Measurements from ENCODE around the gene YEATS2.
"Not testable (repeated sequence)": the region's sequence is repeated elsewhere in the genome, so short reads cannot be mapped to it uniquely, and the experiment has no call there.

The YEATS2 gene

DNA sequence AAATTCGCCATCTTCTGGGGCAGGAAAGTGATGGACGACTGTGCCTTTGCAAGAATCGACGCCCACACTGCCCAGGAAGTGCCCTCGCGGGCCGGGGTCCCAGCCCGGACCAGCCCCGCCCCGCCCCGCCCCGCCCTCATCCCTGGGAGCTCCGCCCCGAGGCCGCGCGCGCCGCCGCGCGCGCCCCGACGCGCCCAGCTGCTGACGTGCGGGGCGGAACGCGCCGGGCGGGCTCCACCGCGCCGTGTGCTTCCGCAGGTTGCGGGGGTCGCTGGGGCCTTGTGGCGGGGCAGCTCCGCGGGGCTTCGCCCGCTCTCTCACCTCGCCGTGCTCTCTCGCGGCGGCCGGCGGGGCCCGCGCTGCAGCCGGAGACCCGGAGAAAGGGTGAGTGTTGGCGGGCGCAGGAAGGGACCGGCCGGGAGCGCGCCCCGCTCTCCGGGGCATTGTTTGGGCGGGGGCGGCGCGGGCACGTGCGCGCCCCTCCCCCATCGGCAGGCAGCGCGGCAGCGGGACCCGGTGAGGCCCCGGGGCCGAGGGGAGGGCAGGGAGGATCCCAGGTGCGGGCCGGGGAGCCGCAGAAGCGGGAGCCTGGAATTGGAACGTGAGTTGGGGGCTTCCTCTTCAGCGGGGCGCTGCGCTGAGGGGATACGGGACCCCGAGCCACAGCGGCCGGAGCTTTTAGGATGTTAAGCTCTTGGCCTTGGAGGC is at the start of gene YEATS2:
YEATS2 (plus strand) TSS at position 188 of the 708 bp plus-strand sequence. CDS start 17,366 bp downstream, outside the sequence.
- peak; percentile 50 to 72 for DNase-seq

DNA sequence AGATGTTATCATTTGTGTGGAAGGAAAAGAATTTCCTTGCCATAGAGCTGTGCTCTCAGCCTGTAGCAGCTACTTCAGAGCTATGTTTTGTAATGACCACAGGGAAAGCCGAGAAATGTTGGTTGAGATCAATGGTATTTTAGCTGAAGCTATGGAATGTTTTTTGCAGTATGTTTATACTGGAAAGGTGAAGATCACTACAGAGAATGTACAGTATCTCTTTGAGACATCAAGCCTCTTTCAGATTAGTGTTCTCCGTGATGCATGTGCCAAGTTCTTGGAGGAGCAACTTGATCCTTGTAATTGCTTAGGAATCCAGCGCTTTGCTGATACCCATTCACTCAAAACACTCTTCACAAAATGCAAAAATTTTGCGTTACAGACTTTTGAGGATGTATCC is 47.0 kb upstream of the YEATS2 start:
- DNase-seq: no peak

GRCh38 chr3:183653209-183654064 is 44.2 kb upstream of the YEATS2 start:
- peak in 1 of 2 experiments; percentile 40 for DNase-seq

DNA sequence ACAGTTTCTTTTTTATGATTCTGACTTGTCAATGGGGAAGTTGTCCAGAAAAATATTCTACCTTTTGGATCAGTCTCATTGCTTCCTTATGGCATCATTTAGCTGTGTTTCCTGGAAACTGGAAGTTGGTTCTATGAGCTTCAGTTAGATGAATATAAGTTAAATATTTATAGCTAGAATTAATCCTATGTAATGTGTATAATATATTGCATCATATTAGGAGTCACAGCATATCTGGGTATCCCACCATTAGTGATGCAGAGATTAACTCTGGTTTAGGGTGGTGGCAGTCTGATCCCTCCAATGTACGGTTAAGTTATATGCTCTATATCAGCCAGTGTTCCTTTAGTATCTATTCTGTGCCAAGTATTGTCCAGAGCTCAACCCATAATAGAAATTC is 42.9 kb upstream of the YEATS2 start:
- no peak for DNase-seq

GRCh38 chr3:183662099-183662498 is 35.5 kb upstream of the YEATS2 start:
- DNase-seq: no peak

- no peak for DNase-seq
Observed at GRCh38 chr3:183664913-183665381, 32.6 kb upstream of the YEATS2 start.

DNA sequence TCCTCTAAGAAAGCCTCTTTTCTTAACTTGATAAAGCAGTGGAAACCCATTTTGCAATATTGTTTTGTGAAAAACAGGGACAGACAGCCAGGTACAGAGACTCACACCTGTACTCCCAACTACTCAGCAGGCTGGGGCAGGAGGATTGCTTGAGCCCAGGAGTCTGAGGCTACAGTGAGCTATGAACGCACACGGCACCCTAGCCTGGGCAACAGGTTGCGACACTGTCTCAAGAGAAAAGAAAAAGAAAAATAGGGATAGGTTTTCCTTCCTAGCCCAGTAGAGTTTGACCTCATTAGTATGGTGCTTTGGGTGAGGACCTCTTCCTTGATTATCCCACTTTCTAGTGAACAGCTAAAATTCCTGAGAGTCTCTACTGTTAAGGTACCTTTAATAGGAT is 17.5 kb upstream of the YEATS2 start:
- no peak for DNase-seq

- DNase-seq: no peak
Observed at GRCh38 chr3:183687705-183688104, 9.9 kb upstream of the YEATS2 start.

GRCh38 chr3:183688874-183689273 is 8.7 kb upstream of the YEATS2 start:
- no peak for DNase-seq

GRCh38 chr3:183689621-183690020 is 8.0 kb upstream of the YEATS2 start:
- not testable (repeated sequence) for DNase-seq

DNA sequence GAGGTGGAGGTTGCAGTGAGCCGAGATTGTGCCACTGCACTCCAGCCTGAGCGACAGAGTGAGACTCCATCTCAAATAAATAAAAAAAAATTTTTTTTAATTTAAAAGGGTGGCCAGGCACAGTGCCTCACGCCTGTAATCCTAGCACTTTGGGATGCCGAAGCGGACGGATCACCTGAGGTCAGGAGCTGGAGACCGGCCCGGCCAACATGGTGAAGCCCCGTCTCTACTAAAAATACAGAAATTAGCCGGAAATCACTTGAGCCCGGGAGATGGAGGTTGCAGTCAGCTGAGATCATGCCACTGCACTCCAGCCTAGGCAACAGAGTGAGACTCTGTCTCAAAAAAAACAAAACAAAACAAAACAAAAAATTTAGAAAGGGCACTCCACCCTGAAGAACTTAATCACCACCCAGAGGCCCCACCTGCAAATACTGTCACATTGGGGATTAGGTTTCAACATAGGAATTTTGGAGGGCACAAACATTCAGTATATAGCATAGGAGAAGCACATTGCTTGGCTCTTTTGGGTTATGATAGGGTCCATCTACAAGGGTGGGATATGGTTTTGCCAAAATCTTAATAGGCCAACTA is 7.1 kb upstream of the YEATS2 start:
- DNase-seq: no peak

DNA sequence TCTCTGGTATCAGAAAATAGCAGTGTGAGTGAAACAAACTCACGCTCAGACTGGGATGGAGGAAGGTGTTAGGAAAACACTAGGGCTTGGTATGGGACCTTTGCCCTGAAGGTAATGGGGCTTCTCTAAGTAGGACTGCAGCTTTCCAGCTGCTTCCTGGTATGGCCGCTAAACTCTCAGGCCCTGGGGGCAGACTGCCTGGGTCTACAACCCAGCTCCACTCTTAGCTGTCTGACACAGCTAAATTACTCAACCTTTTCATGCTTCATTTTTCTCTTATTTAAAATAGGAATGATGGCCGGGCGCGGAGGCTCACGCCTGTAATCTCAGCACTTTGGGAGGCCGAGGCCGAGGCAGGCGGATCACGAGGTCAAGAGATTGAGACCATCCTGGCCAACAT is 5.2 kb upstream of the YEATS2 start:
- DNase-seq: no peak

DNA sequence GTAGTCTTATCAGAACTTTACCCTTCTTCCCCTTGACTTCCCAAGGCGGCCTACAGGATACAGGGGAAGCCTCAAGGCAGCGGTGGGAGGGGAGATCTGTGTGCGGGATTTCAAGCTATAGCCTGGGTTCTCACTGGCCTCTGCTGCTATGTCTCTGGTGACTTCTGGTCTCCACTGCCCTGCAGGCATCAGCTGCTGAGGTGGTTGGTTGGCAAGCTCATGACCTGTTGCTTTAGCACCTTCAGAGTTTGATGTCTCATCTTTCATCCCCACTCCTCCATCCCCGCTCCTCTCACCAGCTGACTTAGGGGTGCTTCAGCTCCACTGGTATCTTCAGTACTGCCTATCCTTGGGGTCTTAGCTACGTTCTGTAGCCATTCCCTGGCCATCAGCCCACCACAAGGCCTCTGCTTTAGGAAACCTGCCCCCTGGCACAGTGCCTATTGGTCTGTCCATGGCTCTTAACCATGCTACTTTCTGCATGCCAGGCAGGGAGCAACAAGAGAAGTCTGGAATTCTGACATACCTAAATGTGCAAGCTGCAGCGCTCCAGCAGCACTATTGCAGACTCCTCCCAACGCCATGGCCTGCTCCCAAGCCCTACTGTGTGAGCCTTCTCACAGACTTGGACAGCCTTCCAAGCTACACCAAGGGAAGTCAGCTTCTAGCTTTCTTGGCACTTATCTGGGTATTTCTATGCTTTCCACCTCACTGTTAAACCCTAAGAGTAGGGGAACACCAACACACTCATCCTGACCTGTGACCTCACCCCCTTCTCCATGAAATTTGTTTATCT is 1.8 kb upstream of the YEATS2 start:
- no peak for DNase-seq

- no peak for DNase-seq
Observed at GRCh38 chr3:183697123-183697609, 431 bp upstream of the YEATS2 start.

- no peak for DNase-seq
Observed at GRCh38 chr3:183698318-183698751, 738 bp downstream of the YEATS2 start.

- no peak for DNase-seq
Observed at GRCh38 chr3:183698756-183699155, 1.2 kb downstream of the YEATS2 start.

DNA sequence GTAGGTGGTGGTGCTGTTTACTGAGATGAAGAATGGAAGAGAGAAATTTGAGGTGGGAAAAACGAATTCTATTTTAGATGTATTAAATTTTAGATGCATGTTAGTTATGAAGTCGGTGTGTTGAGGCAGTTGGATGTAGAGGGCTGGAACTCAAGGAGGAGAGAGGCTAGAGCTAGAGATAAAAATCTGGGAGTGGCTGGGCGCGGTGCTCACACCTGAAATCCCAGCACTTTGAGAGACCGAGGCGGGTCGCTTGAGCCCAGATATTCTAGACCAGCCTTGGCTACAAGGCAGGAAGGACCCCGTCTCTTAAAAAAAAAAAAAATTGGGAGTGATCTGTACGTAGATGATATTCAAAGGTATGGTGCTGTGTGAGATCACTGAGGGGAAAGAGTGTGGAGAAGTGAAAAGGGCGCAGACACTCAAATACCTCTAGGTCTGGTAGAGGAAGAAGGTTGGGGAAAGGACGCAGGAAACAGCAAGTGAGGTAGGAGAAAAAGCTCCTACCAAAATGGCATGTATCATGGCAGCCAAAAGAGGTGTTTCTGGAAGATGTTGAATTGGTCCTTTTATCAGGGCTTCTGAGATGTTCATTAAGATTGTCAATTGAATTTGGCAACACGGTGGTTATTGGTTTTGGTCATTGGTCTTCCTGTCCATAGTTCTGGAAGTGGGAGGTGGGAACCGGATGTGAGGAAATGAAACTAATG is 1.8 kb downstream of the YEATS2 start:
- DNase-seq: no peak

DNA sequence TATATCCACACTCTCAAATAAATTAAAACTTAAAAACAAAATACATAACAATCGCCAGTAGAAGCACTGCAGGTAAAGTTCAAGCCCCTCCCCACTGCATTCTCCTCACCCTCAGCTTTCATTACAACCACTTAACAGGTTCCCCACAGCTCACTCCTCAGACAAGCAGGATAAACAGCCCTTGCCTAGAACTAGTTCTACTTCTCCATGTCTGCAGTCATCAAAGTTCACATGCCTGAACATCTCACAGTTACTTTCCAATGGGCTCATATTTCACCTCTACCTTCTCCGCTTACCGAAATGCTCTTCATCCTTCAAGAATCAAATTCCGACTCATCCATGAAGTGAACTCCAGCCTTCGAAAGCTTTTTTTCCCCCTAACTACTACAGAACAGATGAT is 4.1 kb downstream of the YEATS2 start:
- DNase-seq: no peak

- DNase-seq: not testable (repeated sequence)
Observed at GRCh38 chr3:183703892-183704291, 6.3 kb downstream of the YEATS2 start.

DNA sequence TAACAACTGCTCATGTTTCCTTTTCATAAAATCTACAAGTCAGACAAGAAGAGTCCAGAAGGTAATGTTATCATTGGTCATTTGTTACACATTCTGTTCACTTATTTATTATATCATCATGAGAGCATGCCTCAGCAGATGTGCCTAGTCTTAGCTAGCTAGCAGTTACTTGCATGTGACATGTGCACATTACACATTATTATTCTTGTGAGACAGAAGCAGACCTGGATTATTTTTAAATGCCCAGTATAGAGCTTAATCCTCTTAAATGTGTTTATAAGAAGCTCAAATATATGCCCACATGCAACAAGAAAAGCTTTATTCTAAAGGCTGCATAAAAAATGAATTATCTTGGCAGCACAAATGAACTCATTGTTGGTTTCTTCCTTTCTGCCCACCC is 12.6 kb downstream of the YEATS2 start:
- no peak for DNase-seq

DNA sequence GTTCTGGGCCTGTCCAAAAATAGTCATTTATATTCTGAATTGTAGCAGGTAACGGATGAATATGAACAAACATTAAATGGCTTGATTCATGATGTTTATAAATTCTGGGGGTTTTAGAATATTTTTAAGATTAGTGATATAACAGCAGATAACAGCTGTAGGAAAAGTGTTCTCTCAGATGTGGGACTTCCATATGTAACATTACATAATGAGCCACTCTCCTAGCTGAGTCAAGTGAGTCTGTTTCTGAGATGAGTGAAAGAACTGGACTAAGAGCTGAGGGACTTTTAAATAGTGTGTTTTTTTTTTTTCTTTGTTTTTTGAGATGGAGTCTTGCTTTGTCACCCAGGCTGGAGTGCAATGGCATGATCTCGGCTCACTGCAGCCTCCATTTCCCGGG is 13.9 kb downstream of the YEATS2 start:
- no peak for DNase-seq

DNA sequence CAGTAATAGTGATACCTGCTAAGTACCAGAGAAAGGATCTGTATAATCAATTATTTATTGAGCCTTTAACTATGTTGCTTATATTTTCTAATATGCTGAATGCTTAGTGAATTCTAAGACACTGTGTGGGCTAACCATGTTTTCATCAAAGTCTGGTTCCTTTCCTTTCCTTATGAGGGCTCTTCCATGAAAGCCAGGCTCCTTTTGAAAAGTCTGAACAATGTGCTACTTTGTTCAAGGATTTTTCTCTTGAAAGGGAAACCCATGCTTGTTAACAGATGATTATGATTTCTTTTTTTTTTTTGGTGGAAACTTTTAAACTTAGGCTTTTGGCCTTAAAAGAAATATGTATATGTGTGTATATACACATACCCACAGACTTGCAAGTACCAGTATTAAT is 17.0 kb downstream of the YEATS2 start:
- DNase-seq: no peak
